ENCODE results near the gene SERTAD3.
"Not testable (repeated sequence)": the region's sequence is repeated elsewhere in the genome, so short reads cannot be mapped to it uniquely, and the experiment has no call there.

Gene SERTAD3

GRCh38 chr19:40412866-40413265 lies 31.3 kb downstream of the SERTAD3 start:
- peaks cover 62 to 97% (median 92%) of the 10 kb centered on the region in 10 experiments for H3K4me1 ChIP-seq
- peak overlapping the region in 5 of 11 experiments; percentile 0 to 53 (median 43); a peak in 2 of 22 replicates for H3K9ac ChIP-seq
- H3K4me2 ChIP-seq = peak overlapping the region; percentile 15 to 93 (median 75); a peak in 20 of 22 replicates

GRCh38 chr19:40411958-40412499 lies 32.1 kb downstream of the SERTAD3 start:
- Histone ChIP-seq H3K4me1 (peaks cover 57 to 94% (median 87%) of the 10 kb centered on the region in 10 experiments), H3K9ac (peak overlapping the region in 7 of 11 experiments; percentile 28 to 72 (median 67); a peak in 10 of 22 replicates), H3K27ac (peak overlapping the region in 6 of 11 experiments; percentile 49 to 75 (median 71); a peak in 11 of 22 replicates)

More at GRCh38 chr19:40412866-40413265, 31.3 kb downstream of the SERTAD3 start:
- no peak for TF ChIP-seq Cebpa-rat (IDR thresholded peaks at IDR 0.05)
- no peaks in the 10 kb centered on the region for H3K36me3 ChIP-seq
- peak overlapping the region in 8 of 11 experiments; percentile 31 to 75 (median 42); a peak in 11 of 22 replicates for H3K27ac ChIP-seq
- H3K27me3 ChIP-seq = no peaks in the 10 kb centered on the region; a peak in 1 of 22 replicates
- no peaks in the 10 kb centered on the region for H4K20me1 ChIP-seq
- no peaks in the 10 kb centered on the region for H3K9me3 ChIP-seq (replicated peaks in 1 of 11)
- peak overlapping the region in 1 of 10 experiments; percentile 19; a peak in 1 of 20 replicates for H3K4me3 ChIP-seq

GRCh38 chr19:40411125-40411842 lies 32.9 kb downstream of the SERTAD3 start:
- peak overlapping the region in 10 of 11 experiments; percentile 10 to 75 (median 57); a peak in 18 of 22 replicates for H3K27ac ChIP-seq
- TF ChIP-seq Cebpa-rat (IDR thresholded peaks at IDR 0.05) = no peak
- H3K4me2 ChIP-seq = peak overlapping the region; percentile 69 to 93 (median 84)
- H3K9me3 ChIP-seq (replicated peaks in 1 of 11) = no peaks in the 10 kb centered on the region
- no peaks in the 10 kb centered on the region for H4K20me1 ChIP-seq
- H3K4me1 ChIP-seq = peaks cover 49 to 87% (median 79%) of the 10 kb centered on the region in 10 experiments
- H3K4me3 ChIP-seq = peak overlapping the region in 4 of 10 experiments; percentile 8 to 43 (median 15); a peak in 5 of 20 replicates
- no peaks in the 10 kb centered on the region for H3K36me3 ChIP-seq
- H3K9ac ChIP-seq = peak overlapping the region; percentile 28 to 72 (median 56); a peak in 17 of 22 replicates
- H3K27me3 ChIP-seq = no peaks in the 10 kb centered on the region; a peak in 1 of 22 replicates

More at GRCh38 chr19:40411958-40412499, 32.1 kb downstream of the SERTAD3 start:
- H3K27me3 ChIP-seq = no peaks in the 10 kb centered on the region; a peak in 1 of 22 replicates
- no peaks in the 10 kb centered on the region for H3K36me3 ChIP-seq
- peak overlapping the region; percentile 69 to 93 (median 84) for H3K4me2 ChIP-seq
- peak overlapping the region in 1 of 10 experiments; percentile 43; a peak in 1 of 20 replicates for H3K4me3 ChIP-seq
- H4K20me1 ChIP-seq = no peaks in the 10 kb centered on the region
- no peak for TF ChIP-seq Cebpa-rat (IDR thresholded peaks at IDR 0.05)
- no peaks in the 10 kb centered on the region for H3K9me3 ChIP-seq (replicated peaks in 1 of 11)

- H3K4me2 ChIP-seq = peak overlapping the region in 8 of 11 experiments; percentile 69 to 93 (median 88); a peak in 16 of 22 replicates
- no peaks in the 10 kb centered on the region; a peak in 1 of 22 replicates for H3K27me3 ChIP-seq
- no peaks in the 10 kb centered on the region for H3K9me3 ChIP-seq (replicated peaks in 1 of 11)
- H3K9ac ChIP-seq = peak overlapping the region in 1 of 11 experiments; percentile 42; a peak in 1 of 22 replicates
- peak overlapping the region in 1 of 11 experiments; percentile 15; a peak in 2 of 22 replicates for H3K27ac ChIP-seq
- no peaks in the 10 kb centered on the region for H3K36me3 ChIP-seq
- no peak overlapping the region for H3K4me3 ChIP-seq
- H3K4me1 ChIP-seq = peaks cover 40 to 78% (median 73%) of the 10 kb centered on the region in 10 experiments
- TF ChIP-seq Cebpa-rat (IDR thresholded peaks at IDR 0.05) = no peak
- no peaks in the 10 kb centered on the region for H4K20me1 ChIP-seq
These were observed 34.1 kb downstream of the SERTAD3 start for GRCh38 chr19:40410030-40410389.

GRCh38 chr19:40408598-40408925 lies 35.6 kb downstream of the SERTAD3 start:
- H3K9ac ChIP-seq; H4K20me1 ChIP-seq; H3K4me3 ChIP-seq; H3K9me3 ChIP-seq (replicated peaks in 1 of 11); H3K36me3 ChIP-seq; H3K27ac ChIP-seq; H3K27me3 ChIP-seq: not testable (repeated sequence)
- Histone ChIP-seq H3K4me1 (peaks cover 40 to 73% (median 65%) of the 10 kb centered on the region in 10 experiments), H3K4me2 (peak overlapping the region; percentile 20 to 67 (median 46); a peak in 17 of 22 replicates)

GRCh38 chr19:40407714-40408597 lies 36.2 kb downstream of the SERTAD3 start:
- peak overlapping the region; percentile 20 to 67 (median 46); a peak in 20 of 22 replicates for H3K4me2 ChIP-seq

GRCh38 chr19:40403262-40403984 lies 40.7 kb downstream of the SERTAD3 start:
- no peak for TF ChIP-seq Cebpa-rat (IDR thresholded peaks at IDR 0.05)
- H3K36me3 ChIP-seq = no peaks in the 10 kb centered on the region
- H3K9me3 ChIP-seq (replicated peaks in 1 of 11) = no peaks in the 10 kb centered on the region
- H3K4me3 ChIP-seq = peak overlapping the region; percentile 58 to 76 (median 65)
- peak overlapping the region; percentile 69 to 85 (median 79) for H3K9ac ChIP-seq
- H3K4me2 ChIP-seq = peak overlapping the region; percentile 85 to 97 (median 93)
- H4K20me1 ChIP-seq = no peaks in the 10 kb centered on the region
- H3K27ac ChIP-seq = peak overlapping the region; percentile 40 to 78 (median 64); a peak in 20 of 22 replicates
- no peaks in the 10 kb centered on the region for H3K27me3 ChIP-seq
- peaks cover 12 to 34% (median 30%) of the 10 kb centered on the region in 10 experiments for H3K4me1 ChIP-seq

More at GRCh38 chr19:40407714-40408597, 36.2 kb downstream of the SERTAD3 start:
- no peaks in the 10 kb centered on the region for H3K36me3 ChIP-seq
- H3K4me1 ChIP-seq = peaks cover 44 to 71% (median 62%) of the 10 kb centered on the region in 10 experiments
- H3K9ac ChIP-seq = peak overlapping the region in 1 of 11 experiments; percentile 33; a peak in 1 of 22 replicates
- H3K27ac ChIP-seq = no peak overlapping the region
- H4K20me1 ChIP-seq = no peaks in the 10 kb centered on the region
- no peak for TF ChIP-seq Cebpa-rat (IDR thresholded peaks at IDR 0.05)
- H3K9me3 ChIP-seq (replicated peaks in 1 of 11) = no peaks in the 10 kb centered on the region
- H3K4me3 ChIP-seq = no peak overlapping the region
- no peaks in the 10 kb centered on the region; a peak in 1 of 22 replicates for H3K27me3 ChIP-seq

GRCh38 chr19:40400559-40400958 lies 43.6 kb downstream of the SERTAD3 start:
- no peak for TF ChIP-seq Cebpa-rat (IDR thresholded peaks at IDR 0.05)
- H3K36me3 ChIP-seq = no peaks in the 10 kb centered on the region; a peak in 1 of 22 replicates
- H4K20me1 ChIP-seq = peaks cover 0 to 18% (median 0%) of the 10 kb centered on the region in 11 experiments; a peak in 2 of 22 replicates

More at GRCh38 chr19:40400559-40400958, 43.6 kb downstream of the SERTAD3 start:
- no peaks in the 10 kb centered on the region for H3K27me3 ChIP-seq
- no peaks in the 10 kb centered on the region for H3K9me3 ChIP-seq (replicated peaks in 1 of 11)
- H3K4me3 ChIP-seq = no peak overlapping the region
- H3K27ac ChIP-seq = no peak overlapping the region
- no peak overlapping the region for H3K4me2 ChIP-seq
- H3K9ac ChIP-seq = no peak overlapping the region
- peaks cover 4 to 25% (median 20%) of the 10 kb centered on the region in 10 experiments; a peak in 17 of 20 replicates for H3K4me1 ChIP-seq

All from BLaER1 treated with 17β-estradiol and CSF1 and Interleukin-3, amounts not matched to agents 10 nM and 100 nM (cell line).